PC-3 (cell line): ENCODE measurements around the gene C22orf23. TPM values are rescaled to one million over a fixed set of nuclear protein-coding genes. Genes with fewer than 3 reads are reported as not detected.

Source experiments
- ATAC-seq: fragments of 200-7000 bp; cut with Tn5 transposase; 2 replicates; pipeline ENCODE4 v1.9.1; 2020; ENCODE audit warnings: mild to moderate bottlenecking, moderate library complexity
- BruUV-seq: library from RNA; stranded (reverse); fragments of 400-500 nt; replicated peaks from 2 replicates; lab custom pipeline; 2021; lab: Mats Ljungman, UMichigan
- CTCF ChIA-PET: fragments of 300-600 bp; sonication (Branson Sonifier 250); formaldehyde crosslinking; loops from one replicate; lab custom pipeline; 2022; ENCODE audit warnings: antibody characterized with exemption; lab: Charles Lee
- POLR2A ChIA-PET: fragments of 300-600 bp; sonication (Branson Sonifier 250); formaldehyde crosslinking; loops from one replicate; lab custom pipeline; 2022; ENCODE audit warnings: antibody characterized with exemption; ENCODE audit not compliant: unreplicated experiment; lab: Charles Lee
- DNase-seq: peaks from one replicate; pipeline ENCODE4 v3.0.0-alpha.2; 2015
- H2AFZ ChIP-seq: fragments of 300-600 bp; sonication (generic); 2 replicates; pipeline ENCODE4 v1.6.0; 2016; ENCODE audit warnings: antibody characterized with exemption, low read length
- H3F3A ChIP-seq: fragments of 300-600 bp; sonication (generic); one replicate; pipeline ENCODE4 v1.6.0; 2017; ENCODE audit warnings: antibody characterized with exemption, low read length, control low read depth, mild to moderate bottlenecking; ENCODE audit not compliant: unreplicated experiment
- H3K27ac ChIP-seq: fragments of 300-600 bp; sonication (generic); 2 replicates; pipeline ENCODE4 v1.5.1; 2016; ENCODE audit warnings: mild to moderate bottlenecking, low read length
- H3K27me3 ChIP-seq: fragments of 300-600 bp; sonication (generic); 2 replicates; pipeline ENCODE4 v1.6.1; 2016; ENCODE audit warnings: low read length, mixed read lengths
- H3K36me3 ChIP-seq: fragments of 300-600 bp; sonication (generic); 2 replicates; pipeline ENCODE4 v1.6.1; 2016; ENCODE audit warnings: low read depth, mixed run types, low read length, mixed read lengths
- H3K4me1 ChIP-seq: fragments of 300-600 bp; sonication (generic); 2 replicates; pipeline ENCODE4 v1.5.1; 2016; ENCODE audit warnings: low read length; ENCODE audit not compliant: insufficient read depth
- H3K4me2 ChIP-seq: fragments of 300-600 bp; sonication (generic); 2 replicates; pipeline ENCODE4 v1.6.0; 2016; ENCODE audit warnings: low read length
- H3K4me3 ChIP-seq: fragments of 300-600 bp; sonication (generic); 2 replicates; pipeline ENCODE4 v1.5.1; 2016; ENCODE audit warnings: mild to moderate bottlenecking, low read length, mixed read lengths
- H3K79me2 ChIP-seq: fragments of 300-600 bp; sonication (generic); 2 replicates; pipeline ENCODE4 v1.6.1; 2017; ENCODE audit warnings: low read length, mixed read lengths
- H3K9ac ChIP-seq: fragments of 300-600 bp; sonication (generic); 2 replicates; pipeline ENCODE4 v1.6.0; 2016; ENCODE audit warnings: mild to moderate bottlenecking, low read length
- H3K9me2 ChIP-seq: fragments of 300-600 bp; sonication (generic); replicated peaks from 2 replicates; pipeline ENCODE4 v1.6.1; 2016; ENCODE audit warnings: mixed run types, low read length, mixed read lengths
- H3K9me3 ChIP-seq: fragments of 300-600 bp; sonication (generic); 2 replicates; pipeline ENCODE4 v1.6.1; 2016; ENCODE audit warnings: low read length, mixed read lengths
- H4K20me1 ChIP-seq: fragments of 300-600 bp; sonication (generic); 2 replicates; pipeline ENCODE4 v1.6.1; 2016; ENCODE audit warnings: low read length, mixed read lengths
- EZH2 ChIP-seq: fragments of 300-600 bp; sonication (generic); IDR thresholded peaks from one replicate; pipeline ENCODE4 v1.6.1; 2017; ENCODE audit warnings: antibody characterized with exemption, mild to moderate bottlenecking, low read length; ENCODE audit not compliant: unreplicated experiment
- EZH2phosphoT487 ChIP-seq: fragments of 300-600 bp; sonication (generic); IDR thresholded peaks from 2 replicates; pipeline ENCODE4 v1.6.1; 2018; ENCODE audit warnings: mild to moderate bottlenecking, antibody characterized with exemption, low read length, borderline replicate concordance
- intact Hi-C: fragments of 100-400 bp; cut with micrococcal nuclease; formaldehyde crosslinking; loops from 2 replicates; pipeline ENCODE4 v1.9.0; 2023
- total RNA-seq: library from RNA; depleted of rRNA; stranded (reverse); fragments of >200 nt; gene quantifications from 2 replicates; pipeline ENCODE4 v1.2.3, GENCODE V29; 2014
- TF ChIP-seq, protein P1 (sequence below): fragments of 300-600 bp; sonication (generic); conservative IDR thresholded peaks from 2 replicates; pipeline ENCODE4 v1.5.1; 2017; ENCODE audit warnings: antibody characterized with exemption, low read depth, mild to moderate bottlenecking, low read length

C22orf23 gene
- total RNA-seq, 1 experiment from 2014 or later = 0.69 TPM

DNA sequence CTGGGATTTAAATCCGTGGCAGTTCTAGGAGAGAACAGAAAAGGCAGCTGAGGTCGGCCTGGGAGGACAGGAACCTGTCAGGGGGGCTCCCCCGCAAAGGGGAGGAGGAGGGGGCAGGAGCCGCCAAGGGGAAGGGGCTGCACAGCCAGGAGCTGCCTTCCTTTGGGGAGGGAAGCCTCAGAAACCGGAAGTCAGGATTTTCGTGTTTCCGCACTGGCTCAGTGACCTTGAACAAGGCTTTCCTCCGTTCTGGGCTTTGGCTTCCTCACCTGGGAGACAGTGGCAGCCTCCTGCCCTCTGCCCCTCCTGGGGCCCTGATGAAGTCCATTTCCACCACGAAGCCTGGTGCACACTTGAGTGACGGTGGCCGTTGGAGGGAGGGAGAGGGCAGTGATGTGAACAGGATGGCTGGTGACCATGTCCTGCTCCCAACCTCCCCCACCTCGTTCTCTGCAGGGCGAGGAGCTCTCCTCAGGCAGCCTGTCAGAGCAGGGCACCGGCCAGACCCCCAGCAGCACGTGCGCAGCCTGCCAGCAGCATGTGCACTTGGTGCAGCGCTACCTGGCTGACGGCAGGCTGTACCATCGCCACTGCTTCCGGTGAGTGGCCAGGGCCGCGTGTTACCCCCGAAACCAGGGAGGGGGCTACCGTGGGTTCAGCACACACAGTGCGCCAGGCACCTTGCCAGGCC lies 34.7 kb downstream of the C22orf23 start:
- DNase-seq = no peak
- BruUV-seq = no TSS peak

DNA sequence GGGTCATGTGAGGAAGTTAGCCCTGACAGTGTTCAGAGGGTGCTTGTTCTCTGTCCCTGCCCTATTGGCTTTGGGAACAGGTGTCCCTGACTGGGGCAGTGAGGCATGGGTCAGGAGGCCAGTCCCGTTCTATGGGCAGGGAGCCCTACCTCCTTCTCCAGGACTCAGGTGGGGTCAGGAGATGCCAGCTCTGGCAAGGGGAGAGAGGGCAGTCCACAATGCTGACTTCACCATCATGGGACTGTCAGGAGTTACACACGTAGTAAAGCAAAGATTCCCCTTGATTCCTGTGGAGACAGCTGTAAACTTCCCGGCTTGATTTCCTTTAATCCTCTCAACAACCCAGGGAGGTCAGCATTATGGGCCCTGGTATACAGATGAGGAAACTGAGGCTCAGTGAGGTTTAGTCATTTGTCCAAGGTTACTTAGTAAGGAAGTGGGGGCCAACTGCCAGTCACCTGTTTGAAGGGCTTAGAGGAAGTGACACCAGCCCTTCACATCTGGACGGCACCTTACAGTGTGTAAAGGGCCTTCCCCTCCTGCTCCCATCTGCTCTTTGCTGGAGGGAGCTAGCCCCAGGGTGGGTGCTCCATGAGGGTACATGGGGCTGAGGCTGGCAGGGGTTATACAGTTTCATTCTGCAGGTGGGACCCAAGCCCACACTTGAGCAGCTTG lies 35.4 kb downstream of the C22orf23 start:
- no TSS peak for BruUV-seq
- H3K9me2 ChIP-seq = no peaks in the 10 kb centered on the region
- H3K36me3 ChIP-seq = no peaks in the 10 kb centered on the region

More for the DNA sequence above, 34.7 kb downstream of the C22orf23 start:
- Histone ChIP-seq H3K36me3 (no peaks in the 10 kb centered on the region), H3F3A (no peaks in the 10 kb centered on the region), H3K4me1 (no peaks in the 10 kb centered on the region), H3K27me3 (no peaks in the 10 kb centered on the region), H3K27ac (no peak overlapping the region), H3K9me3 (no peaks in the 10 kb centered on the region), H4K20me1 (no peaks in the 10 kb centered on the region), H3K4me2 (no peak overlapping the region), H3K4me3 (no peak overlapping the region), H3K9ac (no peak overlapping the region), H3K9me2 (no peaks in the 10 kb centered on the region), H3K79me2 (no peaks in the 10 kb centered on the region), H2AFZ (no peak overlapping the region)
- intact Hi-C loops = no loop called here
- POLR2A ChIA-PET = no interaction called here
- TF ChIP-seq EZH2phosphoT487 = no peak
- no peak for TF ChIP-seq EZH2
- TF ChIP-seq, protein P1, sequence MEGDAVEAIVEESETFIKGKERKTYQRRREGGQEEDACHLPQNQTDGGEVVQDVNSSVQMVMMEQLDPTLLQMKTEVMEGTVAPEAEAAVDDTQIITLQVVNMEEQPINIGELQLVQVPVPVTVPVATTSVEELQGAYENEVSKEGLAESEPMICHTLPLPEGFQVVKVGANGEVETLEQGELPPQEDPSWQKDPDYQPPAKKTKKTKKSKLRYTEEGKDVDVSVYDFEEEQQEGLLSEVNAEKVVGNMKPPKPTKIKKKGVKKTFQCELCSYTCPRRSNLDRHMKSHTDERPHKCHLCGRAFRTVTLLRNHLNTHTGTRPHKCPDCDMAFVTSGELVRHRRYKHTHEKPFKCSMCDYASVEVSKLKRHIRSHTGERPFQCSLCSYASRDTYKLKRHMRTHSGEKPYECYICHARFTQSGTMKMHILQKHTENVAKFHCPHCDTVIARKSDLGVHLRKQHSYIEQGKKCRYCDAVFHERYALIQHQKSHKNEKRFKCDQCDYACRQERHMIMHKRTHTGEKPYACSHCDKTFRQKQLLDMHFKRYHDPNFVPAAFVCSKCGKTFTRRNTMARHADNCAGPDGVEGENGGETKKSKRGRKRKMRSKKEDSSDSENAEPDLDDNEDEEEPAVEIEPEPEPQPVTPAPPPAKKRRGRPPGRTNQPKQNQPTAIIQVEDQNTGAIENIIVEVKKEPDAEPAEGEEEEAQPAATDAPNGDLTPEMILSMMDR = no peak
- CTCF ChIA-PET = interaction anchor here (0.7 kb wide), 1 partner anchor 14 kb away, joined by 3 read pairs; no protein-coding TSS in a partner anchor
- no peak for ATAC-seq

More for the DNA sequence above, 35.4 kb downstream of the C22orf23 start:
- CTCF ChIA-PET = interaction anchor here (0.7 kb wide), 1 partner anchor 13 kb away, joined by 3 read pairs; no protein-coding TSS in a partner anchor
- no peak for DNase-seq
- POLR2A ChIA-PET = no interaction called here
- H3K4me2 ChIP-seq = no peak overlapping the region
- no peak for ATAC-seq
- H3K79me2 ChIP-seq = no peaks in the 10 kb centered on the region
- intact Hi-C loops = no loop called here
- H3K27me3 ChIP-seq = no peaks in the 10 kb centered on the region
- no peaks in the 10 kb centered on the region for H4K20me1 ChIP-seq
- H3K27ac ChIP-seq = no peak overlapping the region
- no peaks in the 10 kb centered on the region for H3K4me1 ChIP-seq
- no peak overlapping the region for H3K9ac ChIP-seq
- no peak overlapping the region for H3K4me3 ChIP-seq
- H3F3A ChIP-seq = no peaks in the 10 kb centered on the region
- TF ChIP-seq EZH2phosphoT487 (no peak), EZH2 (no peak)
- TF ChIP-seq, protein P1 = no peak
- H2AFZ ChIP-seq = no peak overlapping the region
- H3K9me3 ChIP-seq = no peaks in the 10 kb centered on the region
